HAP-1 (cell line): ENCODE results near the gene PLD2.

Experiments
- DNase-seq, 2 experiments: peaks; one replicate each; pipeline ENCODE4 v3.0.0-alpha.2; 2016 to 2020; ENCODE audit warnings: low spot score in 2 of 2
- H3K27me3 ChIP-seq: fragments of 250-450 bp; sonication (Bioruptor Pico); 2 replicates; pipeline ENCODE4 v1.5.1; 2020; ENCODE audit warnings: low read depth, mild to moderate bottlenecking, moderate library complexity
- H3K36me3 ChIP-seq: fragments of 250-450 bp; sonication (Bioruptor Pico); replicated peaks from 2 replicates; pipeline ENCODE4 v1.5.1; 2020; ENCODE audit warnings: mild to moderate bottlenecking
- H3K4me1 ChIP-seq: fragments of 250-450 bp; sonication (Bioruptor Pico); 2 replicates; pipeline ENCODE4 v1.5.1; 2020; ENCODE audit warnings: mild to moderate bottlenecking
- H3K4me3 ChIP-seq: fragments of 250-450 bp; sonication (Bioruptor Pico); 2 replicates; pipeline ENCODE4 v1.5.1; 2020; ENCODE audit warnings: mild to moderate bottlenecking, moderate library complexity
- H3K9me3 ChIP-seq: fragments of 250-450 bp; sonication (Bioruptor Pico); 2 replicates; pipeline ENCODE4 v1.5.1; 2020; ENCODE audit warnings: mild to moderate bottlenecking, moderate library complexity
- in situ Hi-C: fragments of 300-500 bp; cut with MboI; formaldehyde crosslinking; loops from 3 replicates; pipeline ENCODE4 v1.14.3; 2020; ENCODE audit warnings: low sequenced_read_pairs, inconsistent platforms, mixed read lengths

The PLD2 gene

DNA sequence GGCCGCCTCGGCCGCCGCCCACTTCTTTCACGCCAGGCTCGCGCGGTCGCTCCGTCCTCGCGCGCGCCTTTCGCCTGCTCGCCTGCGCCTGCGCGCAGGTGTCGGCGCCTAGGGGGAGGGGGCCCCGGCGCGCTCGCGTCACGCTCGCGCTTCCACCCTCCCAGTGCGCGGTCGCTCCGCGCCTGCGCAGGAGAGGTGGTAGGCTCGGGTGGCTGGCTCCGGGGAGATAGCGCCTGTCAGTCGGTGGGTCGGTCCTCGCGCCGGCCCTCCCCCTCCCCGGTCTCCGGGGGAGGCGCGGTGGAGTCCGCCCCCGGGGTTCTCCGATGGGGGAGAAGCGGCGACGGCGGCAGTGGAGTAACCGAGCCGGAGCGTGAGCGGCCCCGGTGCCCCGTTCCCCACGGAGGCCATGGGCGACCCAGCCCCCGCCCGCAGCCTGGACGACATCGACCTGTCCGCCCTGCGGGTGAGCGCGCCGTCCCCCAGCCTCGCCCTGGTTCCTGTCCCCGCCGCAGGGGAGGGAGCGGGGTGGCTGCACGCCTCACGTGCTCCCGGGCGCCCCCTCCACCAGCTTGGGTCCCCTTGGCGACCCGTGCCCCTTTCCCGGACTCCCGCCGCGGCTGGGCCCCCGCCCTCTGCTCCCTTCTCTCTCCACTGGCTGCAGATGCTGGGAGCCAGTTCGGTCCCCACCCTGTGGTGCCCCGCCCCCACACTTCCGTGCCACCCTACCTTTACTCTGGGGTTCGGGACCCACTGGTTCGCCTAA is 26.4 kb downstream of the PLD2 start, which contains the start of gene MINK1:
MINK1 (plus strand) TSS at position 163 of the 763 bp plus-strand sequence; CDS start at position 407, 244 bp downstream.
- H3K4me3 ChIP-seq: peak within 1 kb of the TSS; percentile 93
- in situ Hi-C loops: no loop called here
- H3K9me3 ChIP-seq: no peaks in the 10 kb centered on the region
- H3K36me3 ChIP-seq: peaks cover 3% of the 10 kb centered on the region
- peak; percentile 90 to 100 for DNase-seq
- peaks cover 4% of the 10 kb centered on the region; the same call in 1 of the 2 replicates for H3K4me1 ChIP-seq
- H3K27me3 ChIP-seq: no peaks in the 10 kb centered on the region

DNA sequence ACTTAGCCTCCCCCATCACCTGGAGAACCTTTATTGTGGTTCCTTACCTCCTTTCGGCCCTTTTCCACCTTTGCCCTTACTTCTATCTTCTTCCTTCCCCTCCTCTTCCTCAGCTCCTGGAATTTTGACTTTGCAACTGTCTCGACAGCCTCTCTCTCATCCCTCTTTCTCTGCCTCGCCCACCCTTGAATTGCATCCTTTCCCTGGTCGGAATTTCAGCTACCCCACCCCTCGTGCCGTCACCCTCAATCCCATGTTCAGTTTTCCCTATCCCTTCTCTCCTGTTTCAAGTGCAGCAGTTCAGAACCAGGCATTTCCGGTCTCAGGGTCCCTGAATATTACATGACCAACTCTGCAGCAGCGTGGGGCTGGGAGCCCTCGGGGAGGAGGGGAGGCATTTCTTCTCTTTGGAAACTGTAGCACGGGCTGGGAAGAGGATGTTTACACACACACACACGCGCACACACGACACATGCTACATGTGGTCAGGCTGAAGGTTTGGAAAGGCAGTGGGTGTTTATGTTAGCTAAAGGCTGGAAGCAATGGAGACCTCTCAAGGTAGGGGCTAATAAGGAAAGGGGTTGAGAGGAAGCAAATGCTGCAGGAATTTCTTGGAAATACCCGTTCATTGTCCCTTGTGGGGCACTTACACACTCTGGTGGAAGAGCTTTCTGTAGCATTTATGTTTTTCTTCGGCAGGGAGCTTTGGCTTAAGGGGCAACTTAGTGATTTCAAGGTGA is 27.2 kb downstream of the PLD2 start:
- in situ Hi-C loops: no loop called here
- H3K4me1 ChIP-seq: peaks cover 4% of the 10 kb centered on the region; the same call in 1 of the 2 replicates
- H3K9me3 ChIP-seq: no peaks in the 10 kb centered on the region
- peak overlapping the region; percentile 93 for H3K4me3 ChIP-seq
- H3K36me3 ChIP-seq: peaks cover 3% of the 10 kb centered on the region
- DNase-seq: peak; percentile 16 to 60
- no peaks in the 10 kb centered on the region for H3K27me3 ChIP-seq

DNA sequence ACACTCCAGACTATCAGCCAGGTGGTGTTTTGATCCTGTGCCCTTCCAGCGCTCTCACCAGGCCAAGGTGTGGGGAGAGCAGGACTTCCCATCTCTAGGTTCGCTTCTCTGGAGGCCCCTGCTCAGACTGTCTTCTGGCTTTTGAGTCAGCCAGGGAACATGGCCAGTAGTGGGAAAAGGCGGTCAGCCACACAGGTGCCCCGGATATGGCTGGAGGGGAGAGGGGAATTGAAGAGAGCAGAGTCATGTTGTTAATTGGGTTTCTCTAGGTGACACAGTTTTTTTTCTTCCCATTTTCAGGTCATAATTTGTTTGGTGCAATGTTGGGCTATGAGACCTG is 27.7 kb downstream of the PLD2 start:
- Histone ChIP-seq H3K27me3 (no peaks in the 10 kb centered on the region), H3K9me3 (no peaks in the 10 kb centered on the region), H3K36me3 (peaks cover 3% of the 10 kb centered on the region), H3K4me3 (peak overlapping the region; percentile 93), H3K4me1 (peaks cover 4% of the 10 kb centered on the region)
- in situ Hi-C loops: no loop called here
- DNase-seq: no peak

DNA sequence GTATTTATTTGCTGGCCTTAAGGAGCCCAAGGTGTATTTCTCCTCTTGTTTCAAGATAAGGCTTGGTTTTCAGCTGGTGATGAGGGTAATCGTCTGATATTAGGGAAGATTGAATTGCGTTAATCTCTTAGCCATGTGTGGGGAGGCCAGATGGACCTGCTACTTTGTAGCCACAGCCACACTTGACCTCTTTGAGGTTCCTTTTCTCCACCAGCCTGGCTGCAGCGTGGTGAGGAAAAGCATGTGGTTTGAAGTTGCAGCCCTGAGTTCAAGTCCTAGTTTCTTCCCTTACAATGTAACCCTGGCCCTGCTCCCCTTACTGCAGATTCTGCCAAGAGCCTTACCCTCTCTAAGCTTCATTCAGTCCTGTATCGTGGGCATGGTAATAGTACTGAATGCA is 29.3 kb downstream of the PLD2 start:
- DNase-seq: no peak
- H3K9me3 ChIP-seq: no peaks in the 10 kb centered on the region
- H3K4me3 ChIP-seq: no peak overlapping the region
- no peaks in the 10 kb centered on the region for H3K27me3 ChIP-seq
- H3K36me3 ChIP-seq: peaks cover 3% of the 10 kb centered on the region
- H3K4me1 ChIP-seq: peaks cover 11% of the 10 kb centered on the region
- in situ Hi-C loops: no loop called here

DNA sequence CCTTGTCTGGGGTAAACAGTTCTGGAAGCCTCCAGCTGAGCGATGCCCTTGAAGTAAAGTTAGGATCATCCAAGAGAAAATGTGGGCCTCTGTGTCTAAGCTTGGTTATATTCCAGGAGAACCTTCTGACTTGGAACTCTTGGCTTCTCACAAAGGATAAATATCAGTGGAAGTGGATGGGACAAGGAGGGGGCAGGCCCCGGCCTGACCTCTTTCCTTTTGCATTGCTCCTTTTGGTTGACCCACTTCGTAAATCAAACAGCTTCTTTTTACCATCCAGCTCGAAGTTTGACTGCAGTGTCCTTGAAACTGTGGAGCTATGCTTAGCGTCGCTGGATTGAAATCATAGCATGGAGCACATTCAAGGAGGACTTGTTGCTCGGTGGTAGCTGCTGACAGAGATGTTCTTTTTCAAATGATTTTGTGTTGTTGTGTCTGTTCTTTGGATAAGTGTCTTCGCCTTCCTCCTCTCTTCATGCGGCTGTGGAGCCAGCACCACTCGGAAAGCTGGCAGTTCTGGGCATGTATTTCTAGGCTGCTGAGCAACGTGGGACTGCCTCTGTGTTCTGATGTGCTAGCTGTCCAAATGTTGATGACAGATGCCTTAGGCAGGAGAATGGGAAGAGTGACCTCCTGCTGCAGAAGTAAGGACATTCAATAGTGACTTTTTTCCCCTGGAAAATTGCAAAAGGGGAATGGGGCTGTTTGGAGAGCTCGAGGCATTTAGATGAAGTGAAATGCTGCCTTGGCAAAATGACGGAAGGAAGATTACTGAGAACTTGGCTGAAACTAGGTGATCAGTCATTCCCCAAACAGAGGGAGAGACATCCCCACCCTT is 30.7 kb downstream of the PLD2 start:
- in situ Hi-C loops: no loop called here

DNA sequence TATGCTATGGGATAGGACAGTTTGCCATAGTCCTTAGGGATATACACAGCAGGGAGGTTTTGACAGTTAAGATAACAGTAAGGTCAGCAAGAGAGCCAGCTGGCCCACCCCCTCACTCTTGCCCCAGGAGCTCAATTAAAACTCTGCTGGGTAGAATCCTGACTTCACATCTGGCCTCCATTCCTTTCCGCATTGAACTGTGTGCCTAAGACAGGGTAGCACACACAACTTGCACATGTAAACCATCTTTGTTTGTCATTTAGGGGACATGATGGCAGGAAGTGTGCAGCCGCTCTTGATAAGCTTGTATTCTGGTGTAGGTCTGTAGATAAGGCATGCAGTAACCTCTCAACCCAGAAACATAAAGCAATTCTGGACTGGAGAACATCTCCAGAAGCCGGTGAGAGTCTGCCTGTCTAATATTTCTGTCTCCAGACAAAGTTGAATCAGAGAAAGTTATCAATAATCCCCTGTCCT is 31.4 kb downstream of the PLD2 start:
- Histone ChIP-seq H3K4me1 (peaks cover 18% of the 10 kb centered on the region), H3K9me3 (no peaks in the 10 kb centered on the region), H3K4me3 (no peak overlapping the region), H3K36me3 (peaks cover 3% of the 10 kb centered on the region), H3K27me3 (no peaks in the 10 kb centered on the region)
- in situ Hi-C loops: no loop called here
- DNase-seq: no peak

More for the DNA sequence above, 30.7 kb downstream of the PLD2 start:
- H3K9me3 ChIP-seq: no peaks in the 10 kb centered on the region
- H3K4me3 ChIP-seq: no peak overlapping the region
- H3K4me1 ChIP-seq: peaks cover 14% of the 10 kb centered on the region
- peaks cover 3% of the 10 kb centered on the region for H3K36me3 ChIP-seq
- no peaks in the 10 kb centered on the region for H3K27me3 ChIP-seq
- no peak for DNase-seq

DNA sequence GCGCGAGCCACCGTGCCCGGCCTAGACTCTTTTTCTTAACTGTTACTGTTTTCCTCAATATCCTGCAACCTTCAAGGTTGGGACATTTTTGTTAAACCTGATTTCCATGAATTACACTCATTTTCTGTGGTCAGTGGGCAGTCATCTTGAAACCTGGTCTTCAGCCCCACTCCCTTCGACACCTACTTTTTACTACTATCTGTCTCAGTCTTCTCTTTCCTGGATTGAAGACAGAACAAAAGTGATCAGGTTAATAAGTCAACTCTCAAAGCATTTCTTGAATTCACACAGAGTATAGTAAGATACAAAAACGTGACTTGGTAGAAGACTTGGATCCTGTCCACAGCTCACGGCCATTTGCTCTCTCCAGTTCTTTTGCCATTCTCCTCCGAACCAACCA is 32.3 kb downstream of the PLD2 start:
- H3K9me3 ChIP-seq: no peaks in the 10 kb centered on the region
- peaks cover 3% of the 10 kb centered on the region for H3K36me3 ChIP-seq
- no peak overlapping the region for H3K4me3 ChIP-seq
- DNase-seq: no peak
- in situ Hi-C loops: no loop called here
- H3K4me1 ChIP-seq: peaks cover 24% of the 10 kb centered on the region
- no peaks in the 10 kb centered on the region for H3K27me3 ChIP-seq

DNA sequence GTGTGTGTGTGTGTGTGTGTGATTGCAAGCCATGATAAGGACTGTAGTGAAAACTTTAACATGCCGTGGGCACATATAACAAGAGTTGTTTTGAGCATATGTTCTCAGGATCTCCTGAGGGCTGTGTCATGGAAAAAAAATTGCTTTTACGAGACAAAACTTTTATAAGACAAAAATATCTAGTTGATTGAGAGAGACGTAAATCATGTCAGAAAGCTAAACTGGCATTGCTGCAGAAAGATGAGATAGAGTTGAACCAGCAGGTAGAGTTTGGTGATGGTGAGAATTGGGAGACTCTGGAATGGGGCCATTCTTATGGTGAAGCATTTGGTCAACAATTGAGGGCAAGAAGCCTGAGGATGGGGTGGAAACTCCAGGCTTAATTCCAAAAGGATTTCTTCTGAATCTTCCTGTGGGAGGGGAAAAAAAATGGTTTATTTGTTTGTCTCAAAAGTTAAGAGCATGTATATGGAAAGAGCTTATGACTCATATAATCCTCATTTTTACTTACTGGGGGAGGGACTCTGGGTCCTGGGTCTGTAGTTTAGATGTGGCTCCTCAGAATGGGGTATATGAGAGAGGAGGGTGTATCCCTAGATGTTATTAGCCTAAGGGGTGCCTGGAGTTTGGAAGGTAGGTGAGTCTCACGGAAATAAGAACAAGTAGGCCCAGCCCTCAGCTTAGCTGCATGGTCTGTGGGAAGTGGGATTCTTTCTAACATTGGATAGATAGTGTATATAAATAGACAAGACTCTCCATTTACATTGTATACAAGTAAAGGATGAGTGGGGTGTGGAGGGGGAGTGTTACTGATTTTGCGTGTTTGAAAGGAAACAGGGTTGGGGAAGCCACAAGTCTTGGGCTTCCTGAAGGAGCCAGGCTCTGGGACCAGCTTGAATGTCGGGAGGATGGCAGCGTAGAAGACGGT is 33.3 kb downstream of the PLD2 start:
- H3K4me1 ChIP-seq: peaks cover 21% of the 10 kb centered on the region
- H3K36me3 ChIP-seq: peaks cover 3% of the 10 kb centered on the region
- no peaks in the 10 kb centered on the region for H3K9me3 ChIP-seq
- in situ Hi-C loops: no loop called here
- H3K27me3 ChIP-seq: no peaks in the 10 kb centered on the region
- no peak for DNase-seq
- no peak overlapping the region for H3K4me3 ChIP-seq

DNA sequence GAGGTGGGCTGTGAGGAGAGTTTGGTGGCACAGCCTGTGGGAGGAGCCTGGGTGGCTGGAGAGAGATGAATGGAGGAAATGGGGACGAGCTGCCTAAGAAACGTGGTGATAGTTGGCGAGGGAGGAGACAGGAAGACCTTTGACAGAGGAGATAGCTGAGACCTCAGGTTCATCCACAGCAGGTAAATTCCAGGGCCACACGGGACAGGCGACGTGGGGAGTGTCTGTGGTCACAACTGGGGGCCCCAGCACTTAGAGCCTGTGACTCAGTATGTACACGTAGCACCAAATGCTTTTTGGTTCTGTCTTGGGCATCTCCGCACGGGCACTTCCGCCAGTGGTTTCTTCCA is 33.9 kb downstream of the PLD2 start:
- Histone ChIP-seq H3K4me1 (peaks cover 21% of the 10 kb centered on the region), H3K27me3 (no peaks in the 10 kb centered on the region), H3K4me3 (no peak overlapping the region), H3K9me3 (no peaks in the 10 kb centered on the region), H3K36me3 (peaks cover 3% of the 10 kb centered on the region)
- DNase-seq: no peak
- in situ Hi-C loops: no loop called here

DNA sequence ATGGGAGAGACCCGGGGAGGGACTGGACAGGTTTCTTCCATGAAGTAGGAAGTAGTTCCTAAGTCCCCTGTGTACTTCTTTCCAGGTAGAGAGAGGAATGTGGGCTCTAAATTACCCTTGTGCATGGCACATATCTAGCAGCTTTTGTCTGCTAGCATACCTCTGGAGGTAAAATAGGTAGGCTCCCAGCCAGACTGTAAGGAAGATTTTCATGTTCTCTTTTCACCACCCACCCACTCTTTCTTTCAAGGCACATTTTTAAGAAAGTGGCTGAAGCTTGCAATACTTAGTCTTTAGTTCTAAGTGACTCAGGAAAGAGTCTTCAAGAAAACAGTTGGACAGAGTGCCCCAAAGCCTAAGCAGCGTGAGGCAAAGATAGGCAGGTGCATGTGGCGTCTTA is 35.4 kb downstream of the PLD2 start:
- DNase-seq: no peak
- in situ Hi-C loops: no loop called here
- Histone ChIP-seq H3K4me1 (peaks cover 21% of the 10 kb centered on the region), H3K27me3 (no peaks in the 10 kb centered on the region), H3K9me3 (no peaks in the 10 kb centered on the region), H3K36me3 (peaks cover 3% of the 10 kb centered on the region), H3K4me3 (no peak overlapping the region)

DNA sequence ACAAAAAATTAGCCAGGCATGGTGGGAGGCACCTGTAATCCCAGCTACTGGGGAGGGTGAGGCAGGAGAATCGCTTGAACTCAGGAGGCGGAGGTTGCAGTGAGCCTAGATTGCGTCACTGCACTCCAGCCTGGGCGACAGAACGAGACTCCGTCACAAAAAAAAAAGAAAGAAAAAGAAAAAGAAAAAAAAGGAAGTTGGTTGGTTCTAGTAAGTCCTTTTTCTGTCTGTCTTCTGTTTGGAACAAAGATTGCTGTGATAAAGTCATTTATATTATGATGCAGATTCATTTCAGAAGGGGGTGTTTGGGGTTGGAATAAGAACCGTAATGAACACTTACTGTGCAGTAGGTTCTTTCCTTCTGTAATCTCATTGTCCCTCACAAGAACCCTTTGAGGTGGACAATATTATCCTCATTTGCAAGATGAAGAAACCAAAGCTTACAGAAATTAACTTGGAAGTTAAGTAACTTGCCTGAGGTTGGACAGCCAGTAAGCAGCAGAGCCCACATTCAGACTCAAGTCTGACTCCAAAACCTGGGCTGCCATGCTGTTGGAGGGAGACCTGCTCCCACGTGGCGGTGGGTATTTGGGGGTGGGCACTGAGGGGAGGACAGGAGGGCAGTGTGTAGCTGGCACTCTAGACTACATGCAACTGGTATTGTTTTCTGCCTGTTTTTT is 36.5 kb downstream of the PLD2 start:
- H3K36me3 ChIP-seq: no peaks in the 10 kb centered on the region; the same call in 1 of the 2 replicates

DNA sequence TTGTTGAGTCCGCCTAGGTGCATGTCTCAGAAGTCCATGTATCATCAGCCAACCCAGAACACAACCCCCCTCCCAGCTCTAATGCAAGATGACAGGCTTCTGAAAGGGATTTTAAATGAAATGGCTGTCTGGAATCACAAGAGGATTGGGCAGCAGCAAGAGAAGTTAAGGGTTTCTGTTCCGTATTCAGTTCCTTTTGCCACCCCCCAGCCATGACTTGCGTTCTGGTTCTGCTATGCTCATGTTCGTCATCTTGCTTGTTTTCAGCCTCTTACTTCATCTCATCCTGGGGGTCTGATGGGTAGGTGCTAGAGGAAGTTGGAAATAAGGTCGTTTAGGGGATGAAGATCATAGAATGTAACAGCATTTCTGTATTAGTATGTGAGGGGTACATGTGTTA is 38.2 kb downstream of the PLD2 start:
- Histone ChIP-seq H3K36me3 (no peaks in the 10 kb centered on the region), H3K4me3 (no peak overlapping the region), H3K4me1 (peaks cover 21% of the 10 kb centered on the region), H3K27me3 (no peaks in the 10 kb centered on the region), H3K9me3 (no peaks in the 10 kb centered on the region)
- DNase-seq: no peak
- in situ Hi-C loops: no loop called here

More for the DNA sequence above, 36.5 kb downstream of the PLD2 start:
- no peaks in the 10 kb centered on the region for H3K9me3 ChIP-seq
- in situ Hi-C loops: no loop called here
- no peak overlapping the region for H3K4me3 ChIP-seq
- peak; percentile 69 to 97 for DNase-seq
- no peaks in the 10 kb centered on the region for H3K27me3 ChIP-seq
- peaks cover 21% of the 10 kb centered on the region for H3K4me1 ChIP-seq
